OCI-LY3 (cell line): ENCODE results near the gene MYO9A.

Source experiments
- EZH2phosphoT487 ChIP-seq: fragments of 200-600 bp; shearing (Covaris generic); IDR thresholded peaks from 2 replicates; pipeline ENCODE4 v1.6.1; 2018; ENCODE audit warnings: antibody characterized with exemption, mixed run types, low read depth
- TF ChIP-seq, protein P1 (sequence below): fragments of 200-600, 300-600 bp; sonication (generic); IDR thresholded peaks from 2 replicates; pipeline ENCODE4 v1.5.1; 2014; ENCODE audit warnings: antibody characterized with exemption, low read length, low read depth

DNA sequence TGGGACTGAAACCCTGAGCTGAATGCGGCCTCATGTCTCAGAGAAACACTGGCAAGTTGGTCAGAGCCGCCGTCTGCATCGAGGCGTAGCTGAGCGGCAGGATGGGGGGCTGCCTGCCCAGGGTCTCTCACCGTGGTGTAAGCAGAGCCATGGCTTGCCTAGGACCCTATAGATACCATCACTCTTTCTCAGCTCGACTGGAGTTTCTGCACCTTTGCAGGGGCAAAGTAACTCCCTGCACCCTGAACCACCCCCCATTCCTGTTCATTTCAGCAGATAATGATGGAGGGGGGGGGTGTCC lies 336.0 kb downstream of the MYO9A start:
- TF ChIP-seq, protein P1, sequence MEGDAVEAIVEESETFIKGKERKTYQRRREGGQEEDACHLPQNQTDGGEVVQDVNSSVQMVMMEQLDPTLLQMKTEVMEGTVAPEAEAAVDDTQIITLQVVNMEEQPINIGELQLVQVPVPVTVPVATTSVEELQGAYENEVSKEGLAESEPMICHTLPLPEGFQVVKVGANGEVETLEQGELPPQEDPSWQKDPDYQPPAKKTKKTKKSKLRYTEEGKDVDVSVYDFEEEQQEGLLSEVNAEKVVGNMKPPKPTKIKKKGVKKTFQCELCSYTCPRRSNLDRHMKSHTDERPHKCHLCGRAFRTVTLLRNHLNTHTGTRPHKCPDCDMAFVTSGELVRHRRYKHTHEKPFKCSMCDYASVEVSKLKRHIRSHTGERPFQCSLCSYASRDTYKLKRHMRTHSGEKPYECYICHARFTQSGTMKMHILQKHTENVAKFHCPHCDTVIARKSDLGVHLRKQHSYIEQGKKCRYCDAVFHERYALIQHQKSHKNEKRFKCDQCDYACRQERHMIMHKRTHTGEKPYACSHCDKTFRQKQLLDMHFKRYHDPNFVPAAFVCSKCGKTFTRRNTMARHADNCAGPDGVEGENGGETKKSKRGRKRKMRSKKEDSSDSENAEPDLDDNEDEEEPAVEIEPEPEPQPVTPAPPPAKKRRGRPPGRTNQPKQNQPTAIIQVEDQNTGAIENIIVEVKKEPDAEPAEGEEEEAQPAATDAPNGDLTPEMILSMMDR: no peak
- TF ChIP-seq EZH2phosphoT487: no peak
